ENCODE results near the gene CDKN2AIP. TPM values are rescaled to one million over a fixed set of nuclear protein-coding genes. Genes with fewer than 3 reads are reported as not detected.

CDKN2AIP gene, protein sequence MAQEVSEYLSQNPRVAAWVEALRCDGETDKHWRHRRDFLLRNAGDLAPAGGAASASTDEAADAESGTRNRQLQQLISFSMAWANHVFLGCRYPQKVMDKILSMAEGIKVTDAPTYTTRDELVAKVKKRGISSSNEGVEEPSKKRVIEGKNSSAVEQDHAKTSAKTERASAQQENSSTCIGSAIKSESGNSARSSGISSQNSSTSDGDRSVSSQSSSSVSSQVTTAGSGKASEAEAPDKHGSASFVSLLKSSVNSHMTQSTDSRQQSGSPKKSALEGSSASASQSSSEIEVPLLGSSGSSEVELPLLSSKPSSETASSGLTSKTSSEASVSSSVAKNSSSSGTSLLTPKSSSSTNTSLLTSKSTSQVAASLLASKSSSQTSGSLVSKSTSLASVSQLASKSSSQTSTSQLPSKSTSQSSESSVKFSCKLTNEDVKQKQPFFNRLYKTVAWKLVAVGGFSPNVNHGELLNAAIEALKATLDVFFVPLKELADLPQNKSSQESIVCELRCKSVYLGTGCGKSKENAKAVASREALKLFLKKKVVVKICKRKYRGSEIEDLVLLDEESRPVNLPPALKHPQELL
- polyA plus RNA-seq (ENCODE audit: insufficient read length in 4 of 4): 10 to 100 TPM; 33.7 to 39.4 (median 35.8) TPM

- peak; percentile 83 to 91 (median 88) for DNase-seq (ENCODE audit: low read depth in 4 of 4, low spot score in 2 of 4)
Measured at GRCh38 chr4:183444214-183445096, at the start of gene CDKN2AIP. TSS of gene CDKN2AIP (plus strand) at chr4:183444636. CDS start at chr4:183444798, 162 bp downstream.

GRCh38 chr4:183395395-183395794, 49.0 kb upstream of the CDKN2AIP start:
- DNase-seq (ENCODE audit: low read depth in 4 of 4, low spot score in 2 of 4): no peak

- no peak for DNase-seq (ENCODE audit: low read depth in 4 of 4, low spot score in 2 of 4)
Measured at GRCh38 chr4:183396227-183396637, 48.2 kb upstream of the CDKN2AIP start.

DNA sequence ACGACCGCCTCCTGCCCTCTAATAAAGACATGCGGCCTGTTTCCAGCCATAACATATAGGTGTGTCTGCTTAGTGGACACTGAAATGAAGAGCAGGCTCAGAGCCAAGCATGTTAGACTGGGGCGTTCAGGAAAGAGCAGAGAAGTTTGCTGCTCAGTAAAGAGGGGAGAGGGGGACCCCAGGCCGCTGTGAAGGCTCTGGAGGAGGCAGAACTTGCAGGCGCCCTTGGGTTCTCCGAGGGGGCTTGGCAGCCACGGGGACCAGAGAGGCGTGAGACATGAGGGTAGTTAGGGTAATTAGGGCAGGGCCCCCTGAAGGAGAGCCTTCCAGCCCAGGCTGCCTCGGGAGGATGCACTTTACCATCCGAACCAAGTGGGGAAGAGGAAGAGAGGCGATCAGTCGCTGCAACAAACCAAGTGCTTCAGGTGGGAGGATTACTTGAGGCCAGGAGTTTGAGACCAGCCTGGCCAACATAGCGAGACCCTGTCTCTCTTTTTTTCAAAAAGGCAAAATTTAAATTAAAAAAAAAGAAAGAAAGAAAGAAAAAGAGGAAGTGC, 46.6 kb upstream of the CDKN2AIP start:
- DNase-seq (ENCODE audit: low read depth in 4 of 4, low spot score in 2 of 4): no peak

- DNase-seq (ENCODE audit: low read depth in 4 of 4, low spot score in 2 of 4): peak in 1 of 4 donors; percentile 49
Measured at GRCh38 chr4:183398298-183399125, 45.9 kb upstream of the CDKN2AIP start.

DNA sequence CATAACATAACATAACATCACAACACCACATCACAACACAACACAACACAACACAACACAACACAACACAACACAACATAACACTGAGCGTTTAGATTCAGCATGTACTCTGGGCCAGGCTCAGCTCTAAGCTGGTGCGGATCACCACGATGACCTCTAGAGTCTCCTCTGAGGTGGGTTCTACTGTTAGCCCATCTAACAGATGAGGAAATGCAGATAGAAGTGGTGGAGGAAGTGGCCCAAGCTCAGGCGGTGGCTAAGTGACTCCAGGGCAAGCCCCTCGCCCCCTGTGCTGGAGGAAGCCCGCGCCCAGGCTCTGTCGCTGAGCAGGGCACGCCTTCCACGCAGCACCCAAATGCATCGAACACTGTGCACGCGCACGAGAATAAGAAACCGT, 45.3 kb upstream of the CDKN2AIP start:
- no peak for DNase-seq (ENCODE audit: low read depth in 4 of 4, low spot score in 2 of 4)

DNA sequence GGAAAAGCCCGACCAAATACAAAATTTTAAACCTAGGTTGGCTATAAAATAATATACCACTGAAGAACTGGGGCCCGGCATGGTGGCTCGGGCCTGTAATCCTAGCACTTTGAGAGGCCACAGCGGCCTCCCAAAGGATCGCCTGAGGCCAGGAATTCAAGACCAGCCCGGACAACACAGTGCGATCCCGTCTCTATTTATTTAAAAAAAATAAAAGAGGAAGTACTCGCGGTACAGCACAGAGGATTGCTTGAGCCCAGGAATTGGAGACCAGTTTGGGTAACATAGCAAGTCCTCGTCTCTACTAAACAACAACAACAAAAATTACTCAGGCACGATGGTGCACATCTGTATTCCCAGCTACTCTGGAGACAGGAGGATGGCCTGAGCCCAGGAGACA, 44.8 kb upstream of the CDKN2AIP start:
- no peak for DNase-seq (ENCODE audit: low read depth in 4 of 4, low spot score in 2 of 4)

DNA sequence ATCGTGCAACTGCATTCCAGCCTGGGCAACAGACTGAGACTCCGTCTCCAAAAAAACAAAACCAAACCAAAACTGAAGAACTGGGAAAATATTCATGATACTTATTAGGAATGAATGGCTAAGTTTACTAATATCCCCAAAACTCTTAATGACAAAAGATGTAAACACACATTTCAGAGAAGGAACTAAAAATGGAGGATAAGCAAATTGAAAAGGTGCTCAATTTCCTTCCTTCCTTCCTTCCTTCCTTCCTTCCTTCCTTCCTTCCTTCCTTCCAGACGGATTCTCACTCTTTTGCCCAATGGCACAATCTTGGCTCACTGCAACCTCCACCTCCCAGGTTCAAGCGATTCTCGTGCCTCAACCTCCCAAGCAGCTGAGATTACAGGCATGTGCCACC, 44.4 kb upstream of the CDKN2AIP start:
- no peak for DNase-seq (ENCODE audit: low read depth in 4 of 4, low spot score in 2 of 4)

GRCh38 chr4:183401473-183401872, 43.0 kb upstream of the CDKN2AIP start:
- no peak for DNase-seq (ENCODE audit: low read depth in 4 of 4, low spot score in 2 of 4)

DNA sequence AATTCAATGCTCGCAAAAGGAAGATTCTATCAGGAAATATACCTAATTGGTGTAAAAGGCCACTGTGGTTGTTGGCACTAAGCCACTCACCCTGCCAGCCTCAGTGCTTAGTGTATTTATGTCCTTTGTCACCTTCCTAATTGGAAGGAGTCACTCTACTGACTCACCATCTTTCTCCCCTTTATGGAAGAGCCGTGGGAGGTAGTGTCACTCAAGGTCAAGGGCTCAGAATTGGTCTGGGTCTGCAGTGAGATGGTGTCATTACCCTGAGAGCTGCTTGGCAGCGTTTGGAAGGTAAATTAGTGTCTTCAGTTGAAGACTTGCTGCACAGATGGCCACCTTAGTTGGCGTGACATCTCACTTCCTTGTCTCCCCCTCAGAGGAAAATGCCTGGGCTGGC, 41.7 kb upstream of the CDKN2AIP start:
- DNase-seq (ENCODE audit: low read depth in 4 of 4, low spot score in 2 of 4): no peak

DNA sequence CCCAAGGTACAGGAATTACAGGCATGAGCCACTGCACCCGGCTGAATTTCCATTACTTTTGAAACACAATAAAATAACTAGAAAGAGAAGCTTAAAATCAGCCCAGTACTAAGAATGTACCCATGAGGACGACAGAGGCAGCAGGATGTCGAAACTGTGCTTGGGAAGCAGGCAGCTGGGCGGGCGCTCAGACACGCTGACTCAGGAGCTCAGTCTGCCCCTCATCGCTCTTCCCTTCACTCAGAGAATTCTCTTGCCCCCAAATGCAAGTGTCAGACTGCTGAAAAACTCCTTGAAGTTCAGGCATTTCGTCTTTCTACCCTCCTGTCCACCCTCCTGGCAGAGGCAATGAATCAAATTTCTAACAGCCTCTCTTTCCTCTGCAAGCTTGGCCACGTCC, 41.0 kb upstream of the CDKN2AIP start:
- no peak for DNase-seq (ENCODE audit: low read depth in 4 of 4, low spot score in 2 of 4)

DNA sequence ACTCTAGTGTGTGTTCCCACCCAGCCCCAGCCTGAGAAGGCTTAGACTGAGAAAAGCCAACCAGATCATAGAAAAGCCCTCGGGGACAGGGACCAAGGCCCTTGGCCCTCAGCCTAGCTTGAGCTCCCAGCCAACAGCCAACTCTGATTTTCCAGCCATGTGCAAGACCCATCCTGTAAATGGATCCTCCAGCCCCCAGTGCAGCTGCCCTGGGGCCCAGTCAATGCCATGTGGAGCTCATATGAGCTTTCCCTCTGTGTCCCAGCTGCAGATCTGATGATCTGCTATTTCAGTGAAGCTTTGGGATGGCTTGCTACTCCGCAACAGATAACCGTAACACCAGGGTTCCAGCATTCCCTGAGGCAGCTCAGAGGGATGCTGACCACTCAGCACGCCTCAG, 40.5 kb upstream of the CDKN2AIP start:
- DNase-seq (ENCODE audit: low read depth in 4 of 4, low spot score in 2 of 4): no peak

GRCh38 chr4:183405303-183405702, 39.1 kb upstream of the CDKN2AIP start:
- DNase-seq (ENCODE audit: low read depth in 4 of 4, low spot score in 2 of 4): no peak

- DNase-seq (ENCODE audit: low read depth in 4 of 4, low spot score in 2 of 4): peak; percentile 70 to 84 (median 84)
Measured at GRCh38 chr4:183407128-183407585, 37.3 kb upstream of the CDKN2AIP start.

- DNase-seq (ENCODE audit: low read depth in 4 of 4, low spot score in 2 of 4): no peak
Measured at GRCh38 chr4:183407635-183408464, 36.6 kb upstream of the CDKN2AIP start.

DNA sequence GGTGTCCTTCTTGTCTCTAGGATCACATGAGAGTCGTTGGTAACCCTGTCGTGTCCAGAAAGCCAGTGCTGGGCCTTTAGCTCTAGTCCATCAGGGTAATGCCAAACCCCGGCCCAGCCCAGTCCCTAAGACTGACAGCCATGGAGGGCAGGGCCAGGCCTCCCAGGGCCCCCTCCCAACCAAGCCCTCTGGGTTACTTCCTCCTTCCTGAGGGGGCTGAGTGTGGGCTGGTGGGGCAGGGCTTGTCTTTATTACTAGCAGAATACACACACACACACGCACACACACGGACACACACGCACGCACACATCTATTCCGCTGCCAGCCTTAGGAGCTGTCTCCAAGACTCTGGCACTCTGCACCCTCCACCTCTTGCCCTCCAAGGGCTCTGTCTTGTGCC, 35.6 kb upstream of the CDKN2AIP start:
- no peak for DNase-seq (ENCODE audit: low read depth in 4 of 4, low spot score in 2 of 4)

GRCh38 chr4:183409483-183409882, 35.0 kb upstream of the CDKN2AIP start:
- no peak for DNase-seq (ENCODE audit: low read depth in 4 of 4, low spot score in 2 of 4)

GRCh38 chr4:183409934-183410333, 34.5 kb upstream of the CDKN2AIP start:
- no peak for DNase-seq (ENCODE audit: low read depth in 4 of 4, low spot score in 2 of 4)

DNA sequence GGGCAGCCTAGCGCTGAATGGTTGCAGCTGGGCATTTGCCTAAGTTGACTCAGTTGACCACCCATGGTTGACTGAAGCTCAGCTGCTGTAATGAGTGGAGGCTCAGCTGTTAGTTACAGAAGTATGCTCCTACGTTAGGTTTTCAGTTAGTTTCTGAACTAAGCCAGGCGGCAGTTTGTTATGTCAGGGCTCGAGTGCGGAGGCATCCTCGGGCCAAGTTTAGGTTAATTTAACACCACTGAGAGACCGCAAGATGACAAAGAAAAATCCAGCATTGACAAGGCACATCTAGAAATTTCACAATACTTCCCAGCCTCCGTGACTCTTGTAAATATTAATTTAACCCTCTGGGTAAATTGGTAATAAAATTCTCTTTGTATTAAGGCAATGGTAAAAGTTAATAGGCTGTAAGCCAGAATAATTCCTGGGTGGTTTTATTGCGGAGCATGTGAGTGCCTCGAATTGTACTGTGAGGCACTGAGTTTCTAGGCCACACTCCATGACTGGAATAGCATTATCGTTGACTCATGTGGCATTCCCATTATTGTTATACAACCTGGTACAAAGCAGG, 33.1 kb upstream of the CDKN2AIP start:
- DNase-seq (ENCODE audit: low read depth in 4 of 4, low spot score in 2 of 4): no peak

Measured in left renal cortex interstitium (tissue), 4 donors.